22Rv1 (cell line): Measurements from ENCODE around the gene LCOR.

Experiments used
- H3K27ac ChIP-seq: fragments of 450-650 bp; 2 replicates; pipeline ENCODE4 v1.5.1; 2017
- ZFX ChIP-seq: fragments of 450-650 bp; IDR thresholded peaks from 2 replicates; pipeline ENCODE4 v1.6.1; 2017; ENCODE audit warnings: antibody characterized with exemption, borderline replicate concordance
- TF ChIP-seq, protein P1 (sequence below): fragments of 450-650 bp; IDR thresholded peaks from 2 replicates; pipeline ENCODE4 v1.5.1; 2017; ENCODE audit warnings: mild to moderate bottlenecking

The LCOR gene

DNA sequence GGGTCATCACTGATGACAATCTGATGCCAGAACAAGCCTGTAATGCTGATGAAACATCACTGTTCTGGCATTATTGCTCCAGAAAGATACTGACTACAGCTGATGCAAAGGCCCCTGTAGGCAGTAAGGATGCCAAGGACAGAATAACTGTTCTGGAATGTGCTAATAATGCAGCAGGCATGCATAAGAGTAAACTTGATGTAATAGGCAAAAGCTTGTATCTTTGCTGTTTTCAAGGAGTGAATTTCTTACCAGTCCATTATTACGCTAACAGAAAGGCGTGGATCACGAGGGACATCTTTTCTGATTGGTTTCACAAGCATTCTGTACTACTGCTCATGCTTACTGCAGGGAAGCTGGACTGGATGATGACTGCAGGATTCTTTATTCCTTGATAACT is 18.7 kb downstream of the LCOR start:
- TF ChIP-seq, protein P1, sequence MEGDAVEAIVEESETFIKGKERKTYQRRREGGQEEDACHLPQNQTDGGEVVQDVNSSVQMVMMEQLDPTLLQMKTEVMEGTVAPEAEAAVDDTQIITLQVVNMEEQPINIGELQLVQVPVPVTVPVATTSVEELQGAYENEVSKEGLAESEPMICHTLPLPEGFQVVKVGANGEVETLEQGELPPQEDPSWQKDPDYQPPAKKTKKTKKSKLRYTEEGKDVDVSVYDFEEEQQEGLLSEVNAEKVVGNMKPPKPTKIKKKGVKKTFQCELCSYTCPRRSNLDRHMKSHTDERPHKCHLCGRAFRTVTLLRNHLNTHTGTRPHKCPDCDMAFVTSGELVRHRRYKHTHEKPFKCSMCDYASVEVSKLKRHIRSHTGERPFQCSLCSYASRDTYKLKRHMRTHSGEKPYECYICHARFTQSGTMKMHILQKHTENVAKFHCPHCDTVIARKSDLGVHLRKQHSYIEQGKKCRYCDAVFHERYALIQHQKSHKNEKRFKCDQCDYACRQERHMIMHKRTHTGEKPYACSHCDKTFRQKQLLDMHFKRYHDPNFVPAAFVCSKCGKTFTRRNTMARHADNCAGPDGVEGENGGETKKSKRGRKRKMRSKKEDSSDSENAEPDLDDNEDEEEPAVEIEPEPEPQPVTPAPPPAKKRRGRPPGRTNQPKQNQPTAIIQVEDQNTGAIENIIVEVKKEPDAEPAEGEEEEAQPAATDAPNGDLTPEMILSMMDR = no peak
- TF ChIP-seq ZFX = no peak
- H3K27ac ChIP-seq = no peak overlapping the region

DNA sequence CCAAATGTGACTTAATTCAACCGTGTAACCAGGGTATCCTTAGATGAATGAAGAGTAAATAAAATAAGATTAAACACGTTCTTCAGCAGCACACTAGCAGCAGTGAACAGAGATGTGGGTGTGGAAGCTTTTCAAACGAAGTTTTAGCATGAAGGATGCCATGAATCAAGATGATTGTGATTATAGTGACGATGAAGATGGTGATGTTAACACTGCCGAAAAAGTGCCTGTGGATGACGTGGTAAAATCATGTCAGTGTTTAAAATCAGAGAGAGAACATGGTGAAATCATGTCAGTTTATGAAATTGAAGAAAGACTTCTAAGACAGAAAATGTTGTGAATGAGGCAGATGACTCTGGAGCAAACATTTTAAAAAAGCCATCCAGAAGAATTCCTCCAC is 19.2 kb downstream of the LCOR start:
- no peak for TF ChIP-seq ZFX
- TF ChIP-seq, protein P1 = no peak
- H3K27ac ChIP-seq = no peak overlapping the region

DNA sequence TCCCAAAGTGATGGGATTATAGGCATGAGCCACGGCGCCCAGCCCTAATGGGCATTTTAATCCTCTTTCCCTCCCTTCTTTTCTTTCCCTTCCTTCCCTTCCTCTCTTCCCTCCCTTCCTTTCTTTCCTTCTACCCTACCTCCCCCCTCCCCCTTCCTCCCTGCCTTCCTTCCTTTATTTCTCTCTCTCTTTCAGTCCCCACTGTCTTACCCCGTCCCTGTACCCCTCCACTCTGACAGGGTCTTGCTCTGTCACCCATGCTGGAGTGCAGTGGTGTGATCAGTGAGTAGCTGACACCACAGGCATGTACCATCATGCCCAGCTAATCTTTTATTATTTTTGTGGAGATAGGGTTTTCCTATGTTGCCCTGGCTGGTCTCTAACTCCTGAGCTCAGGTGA is 24.2 kb downstream of the LCOR start:
- TF ChIP-seq ZFX = no peak
- H3K27ac ChIP-seq = no peak overlapping the region

DNA sequence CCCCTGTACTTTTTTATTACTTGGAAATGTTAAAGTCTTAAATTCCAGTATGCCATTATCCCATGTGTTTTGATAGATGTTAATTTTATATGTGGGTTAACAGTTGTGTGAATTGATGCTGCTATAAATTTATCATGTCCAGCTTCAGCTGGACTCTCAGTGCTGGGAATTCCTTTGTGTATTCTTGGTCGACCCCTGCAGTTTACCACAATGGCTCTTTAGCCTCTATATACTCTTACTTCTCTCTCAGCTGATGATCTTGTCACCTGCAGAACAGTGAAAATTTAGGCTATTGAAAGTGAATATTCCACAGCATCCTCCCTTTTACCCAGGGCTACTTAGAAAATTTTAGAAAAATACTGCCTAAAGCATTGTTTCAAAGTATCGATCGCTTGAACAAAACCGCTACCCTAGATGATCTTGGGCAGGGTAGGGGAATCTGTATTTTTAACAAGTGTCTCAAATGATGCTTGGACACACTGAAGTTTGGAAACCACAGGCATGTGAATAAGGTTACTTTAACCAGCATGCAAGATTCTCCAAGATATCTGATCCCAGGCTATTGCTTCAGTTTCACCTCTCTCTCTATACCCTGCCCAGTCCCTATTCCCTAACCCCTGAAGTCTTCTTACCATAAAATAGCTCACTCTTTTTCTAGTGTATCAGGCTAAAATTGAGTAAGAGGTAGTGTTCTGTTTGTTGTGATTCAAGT is 25.4 kb downstream of the LCOR start:
- H3K27ac ChIP-seq = no peak overlapping the region
- TF ChIP-seq, protein P1 = no peak
- TF ChIP-seq ZFX = no peak

DNA sequence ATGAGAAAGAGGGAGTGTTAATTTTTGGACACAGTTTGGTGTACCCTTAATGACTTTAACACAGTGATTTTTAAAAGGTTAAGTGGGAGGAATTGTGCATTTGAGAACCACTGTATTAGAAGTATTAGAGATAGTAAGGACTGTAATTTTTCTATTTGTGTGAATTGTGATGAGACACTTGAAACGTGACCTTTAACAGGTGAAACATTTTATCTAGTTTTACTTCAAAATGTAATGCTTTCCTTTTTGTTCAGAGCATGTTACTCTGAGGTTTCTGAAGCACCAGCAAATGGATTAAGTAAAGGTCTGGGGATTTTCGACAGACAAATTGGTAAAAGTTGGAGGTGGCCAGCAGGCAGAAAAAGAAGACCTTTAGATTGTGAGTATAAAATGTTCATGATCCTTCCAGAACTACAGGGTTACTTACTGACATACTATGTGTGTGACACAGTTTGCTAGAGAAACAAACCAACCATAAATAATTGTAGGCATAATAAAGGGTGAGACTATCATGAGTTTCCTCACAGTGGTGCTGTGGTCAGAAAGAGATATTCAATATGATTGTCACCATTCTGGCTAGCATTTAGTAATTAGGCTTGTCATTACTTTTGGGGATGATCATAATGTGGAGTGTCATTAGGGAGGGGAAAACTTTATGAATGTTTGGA is 26.1 kb downstream of the LCOR start:
- TF ChIP-seq, protein P1 = no peak
- no peak for TF ChIP-seq ZFX
- H3K27ac ChIP-seq = no peak overlapping the region

DNA sequence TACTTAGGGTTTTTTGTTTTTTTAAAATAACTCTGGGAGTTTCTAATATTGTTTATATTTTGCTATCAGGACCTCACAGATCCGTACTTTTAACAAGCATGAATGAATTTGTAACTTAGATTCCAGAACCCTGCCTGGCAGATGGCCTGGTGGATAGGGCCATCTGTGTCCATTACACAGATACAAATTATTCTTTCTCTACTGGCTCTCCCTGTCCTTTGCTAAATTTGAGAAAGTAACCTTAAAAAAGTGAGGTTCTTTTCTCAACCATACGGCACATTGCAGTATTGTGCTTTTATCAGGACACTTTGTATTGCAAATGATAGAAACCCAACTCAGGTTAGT is 26.6 kb downstream of the LCOR start:
- H3K27ac ChIP-seq = no peak overlapping the region
- TF ChIP-seq, protein P1 = no peak
- TF ChIP-seq ZFX = no peak

DNA sequence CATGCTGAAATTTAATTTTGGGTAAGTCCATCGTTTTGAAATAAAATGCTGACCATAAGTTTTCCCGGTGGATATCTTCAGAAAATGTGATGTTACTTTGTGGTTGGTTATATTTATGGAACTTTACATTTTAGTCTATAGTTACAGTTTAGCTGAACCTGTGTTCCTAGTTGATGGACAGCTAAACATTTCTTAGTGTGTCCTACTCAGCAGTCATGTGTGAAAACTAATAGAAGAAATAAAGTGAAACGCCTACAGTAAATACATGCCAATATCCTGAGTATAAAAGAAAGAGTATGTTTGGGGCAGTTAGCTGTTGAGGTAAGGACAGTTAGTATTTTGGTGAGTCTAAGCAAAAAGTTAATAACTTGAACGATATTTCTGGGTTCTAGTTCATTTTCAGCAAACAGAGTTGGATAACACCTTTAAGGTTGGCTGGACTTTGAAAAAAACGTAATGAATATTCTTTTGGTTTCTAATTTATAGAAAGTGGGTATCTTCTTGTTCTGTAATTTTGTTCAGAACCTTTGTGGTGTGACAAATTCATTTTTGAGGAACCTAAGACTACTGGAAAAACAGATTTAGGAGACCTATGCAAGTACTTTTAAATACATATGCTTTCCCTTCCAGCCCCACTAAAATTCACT is 28.7 kb downstream of the LCOR start:
- TF ChIP-seq, protein P1 = no peak
- TF ChIP-seq ZFX = no peak
- no peak overlapping the region for H3K27ac ChIP-seq
